Caco-2 (cell line): Measurements from ENCODE around the gene GASK1A. TPM values are rescaled to one million over a fixed set of nuclear protein-coding genes. Genes with fewer than 3 reads are reported as not detected.

Experiments
- BruUV-seq: library from RNA; stranded (reverse); fragments of 400-500 nt; replicated peaks from 2 replicates; lab custom pipeline; 2021; lab: Mats Ljungman, UMichigan
- CTCF ChIA-PET: fragments of 300-600 bp; sonication (Branson Sonifier 250); formaldehyde crosslinking; loops from one replicate; lab custom pipeline; 2022; ENCODE audit warnings: antibody characterized with exemption; lab: Charles Lee
- POLR2A ChIA-PET: fragments of 300-600 bp; sonication (Branson Sonifier 250); formaldehyde crosslinking; loops from one replicate; lab custom pipeline; 2022; ENCODE audit warnings: antibody characterized with exemption; lab: Charles Lee
- DNase-seq, 2 experiments: peaks; one replicate each; pipeline versions ENCODE4 v3.0.0 to v3.0.0-alpha.2; 2020 to 2022
- H3K27me3 ChIP-seq: replicated peaks from 2 replicates; pipeline ENCODE4 v1.6.0; 2011; ENCODE audit warnings: low read length; ENCODE audit not compliant: control insufficient read depth, insufficient read depth
- H3K36me3 ChIP-seq: 2 replicates; pipeline ENCODE4 v1.5.1; 2011; ENCODE audit warnings: low read length; ENCODE audit not compliant: control insufficient read depth, insufficient read depth
- H3K4me1 ChIP-seq: fragments of 250-450 bp; sonication (Bioruptor Pico); 2 replicates; pipeline ENCODE4 v1.5.1; 2020; ENCODE audit warnings: mild to moderate bottlenecking
- H3K4me3 ChIP-seq: 2 replicates; pipeline ENCODE4 v1.5.1; 2011; ENCODE audit warnings: low read depth, mild to moderate bottlenecking, control low read depth, low read length
- H3K9me3 ChIP-seq: fragments of 250-450 bp; sonication (Bioruptor Pico); 2 replicates; pipeline ENCODE4 v1.5.1; 2020; ENCODE audit warnings: mild to moderate bottlenecking, moderate library complexity
- H3K27ac Mint-ChIP-seq: one replicate; pipeline ENCODE4 v1.8.0; 2022; ENCODE audit warnings: mixed read lengths; ENCODE audit not compliant: unreplicated experiment
- H3K27me3 Mint-ChIP-seq: one replicate; pipeline ENCODE4 v1.8.0; 2022; ENCODE audit warnings: mixed read lengths; ENCODE audit not compliant: insufficient read depth, unreplicated experiment
- H3K36me3 Mint-ChIP-seq: one replicate; pipeline ENCODE4 v1.8.0; 2022; ENCODE audit warnings: mild to moderate bottlenecking, mixed read lengths; ENCODE audit not compliant: insufficient read depth, unreplicated experiment
- H3K4me1 Mint-ChIP-seq: one replicate; pipeline ENCODE4 v1.8.0; 2022; ENCODE audit warnings: low read depth, mixed read lengths; ENCODE audit not compliant: unreplicated experiment
- H3K4me3 Mint-ChIP-seq: one replicate; pipeline ENCODE4 v1.8.0; 2022; ENCODE audit warnings: mild to moderate bottlenecking, moderate library complexity, mixed read lengths; ENCODE audit not compliant: unreplicated experiment
- H3K9me3 Mint-ChIP-seq: one replicate; pipeline ENCODE4 v1.8.0; 2022; ENCODE audit warnings: mixed read lengths; ENCODE audit not compliant: unreplicated experiment
- CTCF ChIP-seq, 2 experiments: fragments of 200-600 bp in 1 of 2; IDR thresholded peaks; 1 replicate in 1 of 2; 2 replicates in 1 of 2; pipeline versions ENCODE4 v1.5.1 to v1.8.0; 2011 to 2022; ENCODE audit warnings: antibody characterized with exemption in 1 of 2, control low read depth in 1 of 2, inconsistent platforms in 1 of 2, low read depth in 1 of 2, low read length in 1 of 2, mild to moderate bottlenecking in 1 of 2, moderate library complexity in 1 of 2; ENCODE audit not compliant: insufficient read depth in 1 of 2, severe bottlenecking in 1 of 2, unreplicated experiment in 1 of 2
- intact Hi-C: fragments of 100-400 bp; cut with micrococcal nuclease; formaldehyde crosslinking; loops from one replicate; pipeline ENCODE4 v1.10.0; 2022; ENCODE audit not compliant: unreplicated experiment
- total RNA-seq: library from RNA; stranded (reverse); gene quantifications from 2 replicates; pipeline ENCODE4 v1.2.3, GENCODE V29; 2022

GASK1A gene
- total RNA-seq, 1 experiment from 2014 or later: 0.16 TPM

DNA sequence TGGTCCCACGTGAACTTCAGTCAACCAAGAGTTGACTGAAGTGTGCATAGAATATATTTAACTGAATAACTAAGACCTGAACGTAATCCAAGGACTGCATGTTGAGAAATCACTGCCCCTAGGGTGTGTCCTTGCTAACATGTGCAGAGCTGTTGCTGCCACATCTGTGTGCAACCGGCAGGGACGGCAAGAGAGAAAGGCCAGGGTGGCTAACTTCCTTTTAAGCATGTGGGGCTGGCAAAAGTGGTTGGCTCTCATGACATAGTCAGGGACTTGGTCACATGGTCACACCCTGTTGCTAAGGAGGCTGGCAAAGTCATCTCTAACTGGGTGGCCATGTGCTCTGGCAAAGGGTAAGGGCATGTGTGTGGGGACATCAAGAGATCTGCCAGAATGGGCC lies 52.4 kb downstream of the GASK1A start:
- Mint-ChIP-seq H3K4me1 (no peaks in the 10 kb centered on the region), H3K27ac (no peak overlapping the region), H3K27me3 (peaks cover 4% of the 10 kb centered on the region), H3K36me3 (no peaks in the 10 kb centered on the region), H3K4me3 (no peak overlapping the region), H3K9me3 (no peaks in the 10 kb centered on the region)
- ChIA-PET POLR2A (no interaction called here), CTCF (no interaction called here)
- H3K9me3 ChIP-seq: no peaks in the 10 kb centered on the region
- H3K27me3 ChIP-seq: no peaks in the 10 kb centered on the region
- no peak for TF ChIP-seq CTCF (IDR thresholded peaks at IDR 0.05; ENCODE audit: insufficient read depth in 1 of 2, low read depth in 1 of 2, low read length in 1 of 2, severe bottlenecking in 1 of 2, unreplicated experiment in 1 of 2)
- intact Hi-C loops: no loop called here
- H3K4me1 ChIP-seq: peaks cover 8% of the 10 kb centered on the region
- no peak overlapping the region for H3K4me3 ChIP-seq
- BruUV-seq: no TSS peak
- H3K36me3 ChIP-seq: no peaks in the 10 kb centered on the region
- peak in 1 of 2 experiments; percentile 3 for DNase-seq

GRCh38 chr3:43031889-43032545 lies 52.9 kb downstream of the GASK1A start:
- no peak for DNase-seq
- no TSS peak for BruUV-seq
- H3K4me1 ChIP-seq: peaks cover 8% of the 10 kb centered on the region
- ChIA-PET CTCF (no interaction called here), POLR2A (no interaction called here)
- intact Hi-C loops: no loop called here
- Mint-ChIP-seq H3K27ac (no peak overlapping the region), H3K27me3 (peaks cover 4% of the 10 kb centered on the region), H3K4me3 (no peak overlapping the region), H3K36me3 (no peaks in the 10 kb centered on the region), H3K9me3 (no peaks in the 10 kb centered on the region), H3K4me1 (no peaks in the 10 kb centered on the region)
- H3K4me3 ChIP-seq: no peak overlapping the region
- H3K36me3 ChIP-seq: no peaks in the 10 kb centered on the region
- no peak for TF ChIP-seq CTCF (IDR thresholded peaks at IDR 0.05; ENCODE audit: insufficient read depth in 1 of 2, low read depth in 1 of 2, low read length in 1 of 2, severe bottlenecking in 1 of 2, unreplicated experiment in 1 of 2)
- no peaks in the 10 kb centered on the region for H3K9me3 ChIP-seq
- no peaks in the 10 kb centered on the region for H3K27me3 ChIP-seq

GRCh38 chr3:43032646-43033628 lies 53.8 kb downstream of the GASK1A start:
- Histone ChIP-seq H3K4me1 (peaks cover 6% of the 10 kb centered on the region), H3K9me3 (no peaks in the 10 kb centered on the region), H3K27me3 (no peaks in the 10 kb centered on the region), H3K36me3 (no peaks in the 10 kb centered on the region), H3K4me3 (no peak overlapping the region)
- H3K27ac Mint-ChIP-seq: no peak overlapping the region
- DNase-seq: peak in 1 of 2 experiments; percentile 5
- ChIA-PET POLR2A (no interaction called here), CTCF (no interaction called here)
- no peaks in the 10 kb centered on the region for H3K4me1 Mint-ChIP-seq
- no peaks in the 10 kb centered on the region for H3K9me3 Mint-ChIP-seq
- H3K27me3 Mint-ChIP-seq: peaks cover 7% of the 10 kb centered on the region
- intact Hi-C loops: no loop called here
- no peaks in the 10 kb centered on the region for H3K36me3 Mint-ChIP-seq
- no TSS peak for BruUV-seq
- TF ChIP-seq CTCF (IDR thresholded peaks at IDR 0.05; ENCODE audit: insufficient read depth in 1 of 2, low read depth in 1 of 2, low read length in 1 of 2, severe bottlenecking in 1 of 2, unreplicated experiment in 1 of 2): no peak
- H3K4me3 Mint-ChIP-seq: no peak overlapping the region
